ENCODE results near the gene RNF39.
A peak's percentile ranks its signal among the peaks of the same experiment; 100 is the strongest.

Gene RNF39

GRCh38 chr6:30103872-30104179, 28.3 kb upstream of the RNF39 start:
- no peaks in the 10 kb centered on the region for H3F3A ChIP-seq (ENCODE audit: insufficient read depth, low read length)
- H3K4me1 ChIP-seq (ENCODE audit: insufficient read depth, low read length, severe bottlenecking), result peaks cover 30% of the 10 kb centered on the region
- no peak overlapping the region for H2AFZ ChIP-seq (ENCODE audit: low read length)
- H3K9me2 ChIP-seq (ENCODE audit: low read depth, low read length), result no peaks in the 10 kb centered on the region
- peak overlapping the region; percentile 59 for H3K4me3 ChIP-seq (ENCODE audit: low read depth, low read length, poor library complexity, severe bottlenecking)
- H3K79me2 ChIP-seq (ENCODE audit: insufficient read depth, low read length), result no peaks in the 10 kb centered on the region
- no peak overlapping the region; the same call in 1 of the 2 replicates for H3K9ac ChIP-seq (ENCODE audit: low read length)
- no peaks in the 10 kb centered on the region; the same call in 1 of the 2 replicates for H3K27me3 ChIP-seq (ENCODE audit: insufficient read depth, low read length)
- H4K20me1 ChIP-seq (ENCODE audit: insufficient read depth, low read length), result no peaks in the 10 kb centered on the region
- TF ChIP-seq CTCF (IDR thresholded peaks at IDR 0.05; ENCODE audit: low read length) (no peak), EZH2 (IDR thresholded peaks at IDR 0.05; ENCODE audit: borderline replicate concordance, low read length) (no peak)
- no peaks in the 10 kb centered on the region for H3K36me3 ChIP-seq (ENCODE audit: insufficient read depth, low read length)
- no peak overlapping the region for H3K27ac ChIP-seq (ENCODE audit: low read depth, low read length, poor library complexity, severe bottlenecking)
- H3K9me3 ChIP-seq (ENCODE audit: low read length), result no peaks in the 10 kb centered on the region
- H3K4me2 ChIP-seq (ENCODE audit: low read length), result peak overlapping the region; percentile 88

GRCh38 chr6:30102970-30103871, 27.7 kb upstream of the RNF39 start:
- Histone ChIP-seq H3K27ac (ENCODE audit: low read depth, low read length, poor library complexity, severe bottlenecking) (peak overlapping the region; percentile 4), H3K27me3 (ENCODE audit: insufficient read depth, low read length) (no peaks in the 10 kb centered on the region; the same call in 1 of the 2 replicates), H3K9ac (ENCODE audit: low read length) (peak overlapping the region; percentile 58; the same call in 1 of the 2 replicates), H2AFZ (ENCODE audit: low read length) (peak overlapping the region; percentile 54; the same call in 1 of the 2 replicates), H3K79me2 (ENCODE audit: insufficient read depth, low read length) (no peaks in the 10 kb centered on the region), H3K9me2 (ENCODE audit: low read depth, low read length) (no peaks in the 10 kb centered on the region), H3K36me3 (ENCODE audit: insufficient read depth, low read length) (no peaks in the 10 kb centered on the region), H4K20me1 (ENCODE audit: insufficient read depth, low read length) (no peaks in the 10 kb centered on the region), H3K4me1 (ENCODE audit: insufficient read depth, low read length, severe bottlenecking) (peaks cover 31% of the 10 kb centered on the region), H3K4me3 (ENCODE audit: low read depth, low read length, poor library complexity, severe bottlenecking) (peak overlapping the region; percentile 59), H3K9me3 (ENCODE audit: low read length) (no peaks in the 10 kb centered on the region), H3F3A (ENCODE audit: insufficient read depth, low read length) (no peaks in the 10 kb centered on the region), H3K4me2 (ENCODE audit: low read length) (peak overlapping the region; percentile 88)
- TF ChIP-seq EZH2 (IDR thresholded peaks at IDR 0.05; ENCODE audit: borderline replicate concordance, low read length) (no peak), CTCF (IDR thresholded peaks at IDR 0.05; ENCODE audit: low read length) (peak; percentile 91)

- TF ChIP-seq EZH2 (IDR thresholded peaks at IDR 0.05; ENCODE audit: borderline replicate concordance, low read length), result no peak
- TF ChIP-seq CTCF (IDR thresholded peaks at IDR 0.05; ENCODE audit: low read length), result no peak
- no peaks in the 10 kb centered on the region for H4K20me1 ChIP-seq (ENCODE audit: insufficient read depth, low read length)
- H3F3A ChIP-seq (ENCODE audit: insufficient read depth, low read length), result no peaks in the 10 kb centered on the region
- H3K36me3 ChIP-seq (ENCODE audit: insufficient read depth, low read length), result no peaks in the 10 kb centered on the region
- H3K9me3 ChIP-seq (ENCODE audit: low read length), result no peaks in the 10 kb centered on the region
- no peaks in the 10 kb centered on the region for H3K79me2 ChIP-seq (ENCODE audit: insufficient read depth, low read length)
- H3K9ac ChIP-seq (ENCODE audit: low read length), result peak overlapping the region; percentile 56; the same call in 1 of the 2 replicates
- H3K4me3 ChIP-seq (ENCODE audit: low read depth, low read length, poor library complexity, severe bottlenecking), result peak overlapping the region; percentile 60
- peak overlapping the region; percentile 55; the same call in 1 of the 2 replicates for H2AFZ ChIP-seq (ENCODE audit: low read length)
- H3K4me1 ChIP-seq (ENCODE audit: insufficient read depth, low read length, severe bottlenecking), result peaks cover 34% of the 10 kb centered on the region
- peak overlapping the region; percentile 4 for H3K27ac ChIP-seq (ENCODE audit: low read depth, low read length, poor library complexity, severe bottlenecking)
- H3K4me2 ChIP-seq (ENCODE audit: low read length), result peak overlapping the region; percentile 88
- no peaks in the 10 kb centered on the region for H3K9me2 ChIP-seq (ENCODE audit: low read depth, low read length)
- H3K27me3 ChIP-seq (ENCODE audit: insufficient read depth, low read length), result no peaks in the 10 kb centered on the region; the same call in 1 of the 2 replicates
Measured at GRCh38 chr6:30102414-30102969, 26.9 kb upstream of the RNF39 start.

All from OCI-LY1 (cell line).